SK-N-SH treated with all-trans-retinoic acid at 6 μM for 48 hours (cell line): ENCODE measurements around the gene PTGS1.

Experiments
- BACH2 ChIP-seq: fragments of 250-450 bp; sonication (Bioruptor Pico); IDR thresholded peaks from 2 replicates; pipeline ENCODE4 v1.9.0; 2021; ENCODE audit warnings: mild to moderate bottlenecking, borderline replicate concordance
- ESRRG ChIP-seq: fragments of 250-450 bp; sonication (Bioruptor Pico); IDR thresholded peaks from 2 replicates; pipeline ENCODE4 v1.6.1; 2021; ENCODE audit warnings: mild to moderate bottlenecking
- GLIS3 ChIP-seq: fragments of 250-450 bp; sonication (Bioruptor Pico); IDR thresholded peaks from 2 replicates; pipeline ENCODE4 v1.5.0; 2020; ENCODE audit warnings: mild to moderate bottlenecking, moderate library complexity
- ISL1 ChIP-seq: fragments of 250-450 bp; sonication (Bioruptor Pico); IDR thresholded peaks from 2 replicates; pipeline ENCODE4 v2.1.2; 2022; ENCODE audit warnings: mild to moderate bottlenecking, moderate library complexity
- OSR1 ChIP-seq: fragments of 250-450 bp; sonication (Bioruptor Pico); IDR thresholded peaks from 2 replicates; pipeline ENCODE4 v1.8.0; 2022; ENCODE audit warnings: moderate library complexity, mild to moderate bottlenecking, inconsistent platforms
- PPARA ChIP-seq: fragments of 250-450 bp; sonication (Bioruptor Pico); IDR thresholded peaks from 2 replicates; pipeline ENCODE4 v1.5.0; 2020; ENCODE audit warnings: mild to moderate bottlenecking, borderline replicate concordance
- RARB ChIP-seq: fragments of 250-450 bp; sonication (Bioruptor Pico); IDR thresholded peaks from 2 replicates; pipeline ENCODE4 v1.8.0; 2021; ENCODE audit warnings: mild to moderate bottlenecking, moderate library complexity
- SNAI2 ChIP-seq: fragments of 250-450 bp; sonication (Bioruptor Pico); IDR thresholded peaks from 2 replicates; pipeline ENCODE4 v1.5.0; 2020; ENCODE audit warnings: mild to moderate bottlenecking, moderate library complexity
- TOX ChIP-seq: fragments of 250-450 bp; sonication (Bioruptor Pico); IDR thresholded peaks from 2 replicates; pipeline ENCODE4 v1.8.0; 2021; ENCODE audit warnings: mild to moderate bottlenecking, moderate library complexity, borderline replicate concordance
- ZFP3 ChIP-seq: fragments of 250-450 bp; sonication (Bioruptor Pico); IDR thresholded peaks from 2 replicates; pipeline ENCODE4 v1.5.0; 2020; ENCODE audit warnings: mild to moderate bottlenecking, moderate library complexity
- ZFP30 ChIP-seq: fragments of 450-650 bp; formaldehyde crosslinking; IDR thresholded peaks from 2 replicates; pipeline ENCODE4 v1.5.0; 2022; ENCODE audit warnings: mild to moderate bottlenecking, moderate library complexity
- ZNF565 ChIP-seq: fragments of 450-650 bp; formaldehyde crosslinking; conservative IDR thresholded peaks from 2 replicates; pipeline ENCODE4 v1.5.0; 2020; ENCODE audit warnings: low read depth, mild to moderate bottlenecking, moderate library complexity
- ZNF70 ChIP-seq: fragments of 450-650 bp; formaldehyde crosslinking; IDR thresholded peaks from 2 replicates; pipeline ENCODE4 v1.5.0; 2020; ENCODE audit warnings: mild to moderate bottlenecking, moderate library complexity
- ZNF8 ChIP-seq: fragments of 450-650 bp; formaldehyde crosslinking; IDR thresholded peaks from 2 replicates; pipeline ENCODE4 v1.5.0; 2020; ENCODE audit warnings: mild to moderate bottlenecking, moderate library complexity

DNA sequence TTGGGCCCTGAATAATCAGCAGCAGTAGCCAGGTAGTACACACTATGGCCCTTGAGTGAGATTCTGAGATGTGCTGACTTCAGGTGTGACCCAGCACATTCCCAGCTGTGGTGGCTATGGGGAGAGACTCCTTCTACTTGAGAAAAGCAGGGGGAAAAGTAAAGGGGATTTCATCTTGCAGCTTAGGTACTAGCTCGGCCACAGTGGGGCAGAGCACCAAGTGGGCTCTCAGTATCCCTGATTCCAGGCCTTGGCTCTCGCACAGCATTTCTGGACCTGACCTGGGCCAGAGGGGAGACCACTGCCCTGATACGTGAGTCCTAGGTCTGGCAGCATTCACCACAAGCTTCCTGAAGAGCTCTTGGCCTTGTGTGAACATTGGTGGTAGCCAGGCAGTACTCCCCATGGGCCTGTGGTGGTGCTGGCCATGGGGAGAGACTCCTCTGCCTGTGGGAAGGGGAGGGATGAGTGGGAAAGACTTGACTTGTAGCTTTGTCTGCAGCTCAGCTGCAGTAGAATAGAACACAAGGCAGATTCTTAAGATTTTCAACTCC is 27.6 kb downstream of the PTGS1 start:
- TF ChIP-seq BACH2 (CRISPR knock-in tag) (no peak), TOX (CRISPR knock-in tag) (no peak), ISL1 (no peak), ZFP3 (CRISPR knock-in tag) (no peak), GLIS3 (CRISPR knock-in tag) (no peak), ESRRG (CRISPR knock-in tag) (no peak), PPARA (CRISPR knock-in tag) (no peak), ZNF70 (CRISPR knock-in tag) (no peak), ZFP30 (CRISPR knock-in tag) (no peak), SNAI2 (CRISPR knock-in tag) (no peak), ZNF565 (no peak), OSR1 (CRISPR knock-in tag) (no peak), ZNF8 (CRISPR knock-in tag) (no peak), RARB (CRISPR knock-in tag) (no peak)
